ENCODE measurements around the gene SCAMP4.
"Not testable (repeated sequence)": the region's sequence is repeated elsewhere in the genome, so short reads cannot be mapped to it uniquely, and the experiment has no call there.

SCAMP4 gene

GRCh38 chr19:1866693-1867348 is 38.4 kb upstream of the SCAMP4 start:
- DNase-seq (ENCODE audit: low read depth in 2 of 2, low spot score in 1 of 2) = no peak

- DNase-seq (ENCODE audit: low read depth in 2 of 2, low spot score in 1 of 2) = no peak
These were observed 37.9 kb upstream of the SCAMP4 start for GRCh38 chr19:1867349-1867724.

GRCh38 chr19:1868971-1869370 is 36.2 kb upstream of the SCAMP4 start:
- DNase-seq (ENCODE audit: low read depth in 2 of 2, low spot score in 1 of 2) = no peak

GRCh38 chr19:1871140-1871597 is 34.0 kb upstream of the SCAMP4 start:
- DNase-seq (ENCODE audit: low read depth in 2 of 2, low spot score in 1 of 2) = no peak

- DNase-seq (ENCODE audit: low read depth in 2 of 2, low spot score in 1 of 2) = no peak
These were observed 33.6 kb upstream of the SCAMP4 start for GRCh38 chr19:1871630-1872029.

- DNase-seq (ENCODE audit: low read depth in 2 of 2, low spot score in 1 of 2) = no peak
These were observed 32.2 kb upstream of the SCAMP4 start for GRCh38 chr19:1872807-1873523.

- no peak for DNase-seq (ENCODE audit: low read depth in 2 of 2, low spot score in 1 of 2)
These were observed 31.4 kb upstream of the SCAMP4 start for GRCh38 chr19:1873524-1874473.

GRCh38 chr19:1874554-1875185 is 30.5 kb upstream of the SCAMP4 start:
- DNase-seq (ENCODE audit: low read depth in 2 of 2, low spot score in 1 of 2) = no peak

- DNase-seq (ENCODE audit: low read depth in 2 of 2, low spot score in 1 of 2) = not testable (repeated sequence)
These were observed 29.9 kb upstream of the SCAMP4 start for GRCh38 chr19:1875265-1875645.

- peak in 1 of 2 donors; percentile 71 for DNase-seq (ENCODE audit: low read depth in 2 of 2, low spot score in 1 of 2)
These were observed 29.3 kb upstream of the SCAMP4 start for GRCh38 chr19:1875646-1876495.

- not testable (repeated sequence) for DNase-seq (ENCODE audit: low read depth in 2 of 2, low spot score in 1 of 2)
These were observed 28.5 kb upstream of the SCAMP4 start for GRCh38 chr19:1876496-1877279.

GRCh38 chr19:1877280-1877660 is 27.9 kb upstream of the SCAMP4 start:
- not testable (repeated sequence) for DNase-seq (ENCODE audit: low read depth in 2 of 2, low spot score in 1 of 2)

- not testable (repeated sequence) for DNase-seq (ENCODE audit: low read depth in 2 of 2, low spot score in 1 of 2)
These were observed 26.6 kb upstream of the SCAMP4 start for GRCh38 chr19:1878583-1878982.

GRCh38 chr19:1879982-1880381 is 25.2 kb upstream of the SCAMP4 start:
- DNase-seq (ENCODE audit: low read depth in 2 of 2, low spot score in 1 of 2) = not testable (repeated sequence)

GRCh38 chr19:1880611-1881392 is 24.4 kb upstream of the SCAMP4 start:
- no peak for DNase-seq (ENCODE audit: low read depth in 2 of 2, low spot score in 1 of 2)

GRCh38 chr19:1881393-1882088 is 23.7 kb upstream of the SCAMP4 start:
- not testable (repeated sequence) for DNase-seq (ENCODE audit: low read depth in 2 of 2, low spot score in 1 of 2)

- peak in 1 of 2 donors; percentile 64 for DNase-seq (ENCODE audit: low read depth in 2 of 2, low spot score in 1 of 2)
These were observed 23.0 kb upstream of the SCAMP4 start for GRCh38 chr19:1882089-1882785.
